ENCODE data around the gene MFSD6.

MFSD6 gene

DNA sequence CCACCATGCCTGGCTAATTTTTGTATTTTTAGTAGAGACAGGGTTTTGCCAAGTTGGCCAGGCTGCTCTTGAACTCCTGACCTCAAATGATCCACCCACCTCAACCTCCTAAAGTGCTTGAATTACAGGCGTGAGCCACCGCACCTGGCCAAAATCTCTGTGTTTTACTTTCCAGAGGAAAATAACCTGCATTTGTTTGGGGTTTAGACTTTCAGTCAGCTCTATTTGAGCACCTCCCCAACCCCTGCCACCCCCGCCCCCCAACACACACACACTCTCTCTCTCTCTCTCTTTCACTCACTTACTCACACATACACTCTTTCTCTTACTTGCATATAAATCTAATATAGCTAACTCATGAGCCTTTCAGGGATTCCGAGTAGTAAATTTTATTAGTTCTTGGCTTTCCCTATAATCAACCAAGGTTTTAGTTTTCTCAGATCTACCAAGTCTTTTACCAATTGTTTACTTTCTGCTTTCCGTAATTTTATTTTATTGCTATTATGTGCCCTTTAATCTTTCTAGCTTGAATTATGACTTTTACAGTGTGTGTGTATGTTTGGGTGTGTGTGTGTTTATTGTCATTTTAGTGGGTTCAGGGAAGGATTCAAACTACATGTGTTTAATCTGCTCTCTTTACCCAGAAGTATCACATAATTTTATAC lies 24.5 kb downstream of the MFSD6 start:
- no peaks in the 10 kb centered on the region for H3K27me3 ChIP-seq (ENCODE audit: control insufficient read depth, insufficient read depth, low read length, poor library complexity, severe bottlenecking)
- H3K4me3 ChIP-seq (ENCODE audit: insufficient read depth, low read depth, low read length), result no peak overlapping the region
- H3K36me3 ChIP-seq (ENCODE audit: control insufficient read depth, insufficient read depth, low read length), result no peaks in the 10 kb centered on the region
- H3K9me3 ChIP-seq (ENCODE audit: control insufficient read depth, low read length), result no peaks in the 10 kb centered on the region
- 87 to 91% methylated on average over 4 of the region's 5 CpGs for WGBS, 2 experiments
- no peak overlapping the region for H3K27ac ChIP-seq (ENCODE audit: insufficient read depth, low read depth, low read length, poor library complexity, severe bottlenecking)
- H3K4me1 ChIP-seq (ENCODE audit: control insufficient read depth, insufficient read depth, low read length), result no peaks in the 10 kb centered on the region

DNA sequence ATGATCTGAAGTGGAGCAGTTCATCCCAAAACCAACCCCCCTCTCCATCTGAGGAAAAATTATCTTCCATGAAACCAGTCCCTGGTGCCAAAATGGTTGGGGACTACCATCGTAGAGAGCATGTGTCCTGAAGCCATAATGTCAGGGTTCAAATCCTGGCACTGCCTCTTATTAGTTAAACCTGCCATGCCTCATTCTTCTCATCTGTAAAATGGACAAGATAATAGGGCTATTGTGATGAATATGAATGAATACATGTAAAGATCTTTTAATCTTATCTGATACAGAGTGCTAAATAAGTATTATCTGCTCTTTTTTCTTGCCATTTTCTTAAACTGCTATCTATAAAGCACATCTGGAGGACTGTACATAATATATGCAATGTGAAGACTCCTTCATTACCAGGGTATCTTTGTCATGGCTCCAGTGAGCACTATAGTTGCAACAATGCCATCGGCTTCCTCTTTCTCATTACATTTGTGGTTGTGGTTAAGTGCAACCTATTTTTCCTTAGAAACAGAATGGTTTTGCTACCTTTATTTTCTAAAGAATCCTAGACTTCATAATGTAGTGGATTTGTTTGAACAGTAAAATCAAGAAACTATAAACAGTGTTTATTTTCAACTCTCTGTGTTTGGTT lies 27.0 kb downstream of the MFSD6 start:
- H3K27me3 ChIP-seq (ENCODE audit: control insufficient read depth, insufficient read depth, low read length, poor library complexity, severe bottlenecking), result no peaks in the 10 kb centered on the region
- no peaks in the 10 kb centered on the region for H3K36me3 ChIP-seq (ENCODE audit: control insufficient read depth, insufficient read depth, low read length)
- no peaks in the 10 kb centered on the region for H3K9me3 ChIP-seq (ENCODE audit: control insufficient read depth, low read length)
- no peak overlapping the region for H3K27ac ChIP-seq (ENCODE audit: insufficient read depth, low read depth, low read length, poor library complexity, severe bottlenecking)
- WGBS, 2 experiments, result 97 to 99% methylated on average over 2 of the region's 2 CpGs
- no peaks in the 10 kb centered on the region for H3K4me1 ChIP-seq (ENCODE audit: control insufficient read depth, insufficient read depth, low read length)
- no peak overlapping the region for H3K4me3 ChIP-seq (ENCODE audit: insufficient read depth, low read depth, low read length)

DNA sequence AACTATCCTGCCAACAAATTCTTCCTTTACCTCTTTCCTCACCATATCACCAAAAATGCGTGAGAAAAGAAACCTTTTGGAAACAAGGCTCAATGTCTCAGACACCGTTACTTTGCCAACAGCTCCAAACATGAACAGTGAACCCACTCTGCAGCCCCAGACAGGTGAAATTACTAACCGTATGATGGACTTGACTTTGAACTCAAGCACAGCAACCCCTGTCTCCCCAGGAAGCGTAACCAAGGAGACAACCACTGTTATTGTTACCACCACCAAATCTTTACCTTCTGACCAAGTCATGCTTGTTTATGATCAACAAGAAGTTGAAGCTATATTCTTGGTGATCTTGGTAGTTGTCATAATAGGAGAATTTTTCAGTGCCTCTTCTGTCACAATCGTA lies 28.4 kb downstream of the MFSD6 start:
- Histone ChIP-seq H3K4me1 (ENCODE audit: control insufficient read depth, insufficient read depth, low read length) (no peaks in the 10 kb centered on the region), H3K4me3 (ENCODE audit: insufficient read depth, low read depth, low read length) (no peak overlapping the region), H3K27ac (ENCODE audit: insufficient read depth, low read depth, low read length, poor library complexity, severe bottlenecking) (no peak overlapping the region), H3K36me3 (ENCODE audit: control insufficient read depth, insufficient read depth, low read length) (no peaks in the 10 kb centered on the region), H3K9me3 (ENCODE audit: control insufficient read depth, low read length) (no peaks in the 10 kb centered on the region), H3K27me3 (ENCODE audit: control insufficient read depth, insufficient read depth, low read length, poor library complexity, severe bottlenecking) (no peaks in the 10 kb centered on the region)
- 96% methylated on average over 5 of the region's 5 CpGs for WGBS, 2 experiments

DNA sequence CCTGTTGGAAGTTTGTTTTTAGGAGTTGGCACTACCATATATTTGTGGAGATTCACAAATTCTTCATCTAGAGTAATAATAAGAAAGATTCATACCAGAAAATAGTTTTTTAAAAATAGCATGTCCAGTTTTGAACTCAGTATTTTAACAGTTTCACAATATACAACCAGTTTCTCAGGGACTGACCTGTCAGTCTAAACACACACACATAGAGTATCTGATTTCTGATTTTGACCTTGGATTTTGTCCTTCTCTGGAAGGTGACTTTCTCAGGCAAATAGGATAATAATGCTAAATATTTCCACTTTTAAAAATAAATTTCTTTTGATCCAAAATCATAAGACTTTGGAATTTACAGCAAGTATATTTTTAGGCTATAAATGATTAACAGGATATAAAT lies 32.0 kb downstream of the MFSD6 start:
- H3K4me3 ChIP-seq (ENCODE audit: insufficient read depth, low read depth, low read length), result no peak overlapping the region
- no peak overlapping the region for H3K27ac ChIP-seq (ENCODE audit: insufficient read depth, low read depth, low read length, poor library complexity, severe bottlenecking)
- no peaks in the 10 kb centered on the region for H3K36me3 ChIP-seq (ENCODE audit: control insufficient read depth, insufficient read depth, low read length)
- H3K9me3 ChIP-seq (ENCODE audit: control insufficient read depth, low read length), result no peaks in the 10 kb centered on the region
- H3K27me3 ChIP-seq (ENCODE audit: control insufficient read depth, insufficient read depth, low read length, poor library complexity, severe bottlenecking), result no peaks in the 10 kb centered on the region
- no peaks in the 10 kb centered on the region for H3K4me1 ChIP-seq (ENCODE audit: control insufficient read depth, insufficient read depth, low read length)

DNA sequence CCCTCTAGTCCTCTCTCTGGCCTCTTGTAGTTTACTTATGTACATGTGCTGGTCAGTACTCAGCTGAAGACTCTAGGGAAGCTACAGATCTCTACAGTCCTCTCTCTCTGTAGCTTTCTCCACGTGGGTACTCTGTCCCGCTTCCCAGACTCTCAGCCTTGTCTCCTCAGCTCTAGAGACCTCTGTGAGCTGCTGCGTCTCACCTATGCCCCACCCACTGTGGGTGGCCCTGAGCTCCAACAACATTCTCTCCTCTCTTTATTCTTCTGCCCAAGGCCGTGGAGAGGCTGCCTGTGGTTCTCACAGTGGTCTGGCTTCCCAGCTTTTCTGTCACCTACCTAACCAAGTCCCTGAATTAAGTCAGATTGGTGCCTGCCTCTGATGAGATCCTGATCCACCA lies 33.4 kb downstream of the MFSD6 start:
- no peaks in the 10 kb centered on the region for H3K27me3 ChIP-seq (ENCODE audit: control insufficient read depth, insufficient read depth, low read length, poor library complexity, severe bottlenecking)
- H3K9me3 ChIP-seq (ENCODE audit: control insufficient read depth, low read length), result no peaks in the 10 kb centered on the region
- no peak overlapping the region for H3K27ac ChIP-seq (ENCODE audit: insufficient read depth, low read depth, low read length, poor library complexity, severe bottlenecking)
- no peaks in the 10 kb centered on the region for H3K36me3 ChIP-seq (ENCODE audit: control insufficient read depth, insufficient read depth, low read length)
- H3K4me1 ChIP-seq (ENCODE audit: control insufficient read depth, insufficient read depth, low read length), result no peaks in the 10 kb centered on the region
- WGBS, 2 experiments, result 70 to 74% methylated on average over 4 of the region's 4 CpGs
- no peak overlapping the region for H3K4me3 ChIP-seq (ENCODE audit: insufficient read depth, low read depth, low read length)

DNA sequence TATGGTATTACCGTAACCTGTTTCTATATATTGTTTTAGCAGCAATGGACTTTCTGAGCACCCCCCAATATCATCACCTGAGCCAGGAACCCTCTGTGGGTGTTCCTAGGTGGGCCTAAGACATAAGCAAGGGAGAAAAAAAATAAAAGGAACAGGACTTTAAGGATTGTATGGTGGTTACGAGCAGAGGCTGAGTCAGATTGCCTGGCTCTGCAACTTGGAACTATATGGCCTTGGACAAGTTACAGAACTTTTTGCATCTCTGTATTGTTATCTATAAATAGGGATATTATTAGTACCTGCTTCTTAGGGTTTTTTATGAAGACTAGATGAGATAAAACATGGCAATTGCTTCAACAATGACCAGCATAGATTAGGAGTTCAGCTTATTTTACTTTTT lies 34.9 kb downstream of the MFSD6 start:
- WGBS, 2 experiments, result 90 to 92% methylated on average over 1 to 2 of the region's 2 CpGs
- Histone ChIP-seq H3K36me3 (ENCODE audit: control insufficient read depth, insufficient read depth, low read length) (no peaks in the 10 kb centered on the region), H3K27me3 (ENCODE audit: control insufficient read depth, insufficient read depth, low read length, poor library complexity, severe bottlenecking) (no peaks in the 10 kb centered on the region), H3K4me1 (ENCODE audit: control insufficient read depth, insufficient read depth, low read length) (no peaks in the 10 kb centered on the region), H3K27ac (ENCODE audit: insufficient read depth, low read depth, low read length, poor library complexity, severe bottlenecking) (no peak overlapping the region), H3K4me3 (ENCODE audit: insufficient read depth, low read depth, low read length) (no peak overlapping the region), H3K9me3 (ENCODE audit: control insufficient read depth, low read length) (no peaks in the 10 kb centered on the region)

DNA sequence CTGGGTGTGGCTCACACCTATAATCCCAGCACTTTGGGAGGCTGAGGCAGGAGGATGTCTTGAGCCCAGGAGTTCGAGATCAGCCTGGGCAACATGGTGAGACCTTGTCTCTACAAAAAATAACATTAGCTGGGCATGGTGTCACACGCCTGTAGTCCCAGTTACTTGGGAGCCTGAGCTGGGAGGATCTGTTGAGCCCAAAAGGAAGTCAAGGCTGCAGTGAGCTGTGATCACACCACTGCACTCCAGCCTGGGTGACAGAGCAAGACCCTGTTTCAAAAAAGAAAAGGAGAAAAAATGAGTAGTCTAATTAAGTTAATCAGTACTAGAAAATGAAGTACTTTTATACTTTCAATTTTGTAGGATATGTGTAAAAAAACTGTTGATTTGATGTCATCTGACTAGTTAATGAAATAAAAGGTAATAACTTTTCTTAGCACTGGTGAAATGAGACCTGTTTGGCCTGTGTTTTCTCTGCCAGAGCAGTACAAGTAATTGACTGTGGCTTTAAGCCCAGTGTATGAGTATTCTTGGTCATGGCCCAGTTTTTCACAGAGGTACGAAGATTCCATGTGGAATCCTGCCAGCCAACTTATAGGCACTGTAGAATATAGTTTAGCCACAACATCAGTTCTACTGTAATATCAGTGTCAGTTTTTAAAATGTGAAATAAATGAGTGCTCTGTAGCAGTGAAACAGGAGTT lies 35.8 kb downstream of the MFSD6 start:
- H3K4me1 ChIP-seq (ENCODE audit: control insufficient read depth, insufficient read depth, low read length), result no peaks in the 10 kb centered on the region
- H3K27me3 ChIP-seq (ENCODE audit: control insufficient read depth, insufficient read depth, low read length, poor library complexity, severe bottlenecking), result no peaks in the 10 kb centered on the region
- WGBS, 2 experiments, result 90% methylated on average over 3 of the region's 3 CpGs
- H3K4me3 ChIP-seq (ENCODE audit: insufficient read depth, low read depth, low read length), result no peak overlapping the region
- no peak overlapping the region for H3K27ac ChIP-seq (ENCODE audit: insufficient read depth, low read depth, low read length, poor library complexity, severe bottlenecking)
- H3K9me3 ChIP-seq (ENCODE audit: control insufficient read depth, low read length), result no peaks in the 10 kb centered on the region
- no peaks in the 10 kb centered on the region for H3K36me3 ChIP-seq (ENCODE audit: control insufficient read depth, insufficient read depth, low read length)

DNA sequence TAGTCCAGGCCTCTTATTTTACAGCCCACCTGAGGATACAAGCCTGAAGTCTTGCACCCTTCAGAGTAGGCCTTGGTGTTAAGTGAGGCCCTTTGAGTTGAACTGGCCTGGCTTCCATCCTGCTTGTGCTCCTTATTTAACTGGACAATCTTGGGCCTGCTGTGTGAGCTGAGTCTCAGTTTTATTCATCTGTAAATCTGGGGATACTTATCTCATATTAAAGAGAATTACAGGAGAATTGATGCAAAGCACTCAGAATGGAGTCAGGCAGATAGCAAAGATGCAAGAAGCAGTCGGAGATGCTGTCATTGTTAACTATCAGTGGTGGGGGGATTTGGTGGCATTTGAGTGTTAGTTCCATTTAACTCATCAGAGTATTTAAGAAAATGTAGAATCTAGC lies 36.8 kb downstream of the MFSD6 start:
- no peaks in the 10 kb centered on the region for H3K36me3 ChIP-seq (ENCODE audit: control insufficient read depth, insufficient read depth, low read length)
- H3K4me1 ChIP-seq (ENCODE audit: control insufficient read depth, insufficient read depth, low read length), result no peaks in the 10 kb centered on the region
- no peaks in the 10 kb centered on the region for H3K9me3 ChIP-seq (ENCODE audit: control insufficient read depth, low read length)
- WGBS, 2 experiments, result 88 to 92% methylated on average over 1 of the region's 1 CpG
- H3K4me3 ChIP-seq (ENCODE audit: insufficient read depth, low read depth, low read length), result no peak overlapping the region
- no peak overlapping the region for H3K27ac ChIP-seq (ENCODE audit: insufficient read depth, low read depth, low read length, poor library complexity, severe bottlenecking)
- no peaks in the 10 kb centered on the region for H3K27me3 ChIP-seq (ENCODE audit: control insufficient read depth, insufficient read depth, low read length, poor library complexity, severe bottlenecking)

DNA sequence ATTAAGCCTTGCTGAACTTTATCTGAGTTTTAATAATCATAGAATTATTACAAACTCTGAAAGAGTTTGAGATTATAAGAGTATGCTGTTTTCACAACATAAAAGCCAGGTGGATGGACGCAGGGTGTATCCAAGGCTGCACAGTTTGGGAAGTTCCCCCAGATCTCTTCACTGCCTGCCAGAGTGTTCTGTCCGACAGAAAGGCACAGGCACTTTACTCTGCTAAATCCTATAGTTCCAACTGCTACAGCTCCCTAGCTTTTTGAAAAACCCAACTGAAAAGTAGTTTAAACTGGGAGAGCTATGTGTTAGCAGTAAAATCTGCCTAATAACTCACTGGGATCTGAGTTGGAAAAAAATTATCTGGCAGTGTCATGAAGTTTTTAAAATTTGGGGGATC lies 38.0 kb downstream of the MFSD6 start:
- 81 to 84% methylated on average over 2 of the region's 2 CpGs for WGBS, 2 experiments
- no peaks in the 10 kb centered on the region for H3K4me1 ChIP-seq (ENCODE audit: control insufficient read depth, insufficient read depth, low read length)
- no peaks in the 10 kb centered on the region for H3K27me3 ChIP-seq (ENCODE audit: control insufficient read depth, insufficient read depth, low read length, poor library complexity, severe bottlenecking)
- no peak overlapping the region for H3K27ac ChIP-seq (ENCODE audit: insufficient read depth, low read depth, low read length, poor library complexity, severe bottlenecking)
- H3K36me3 ChIP-seq (ENCODE audit: control insufficient read depth, insufficient read depth, low read length), result no peaks in the 10 kb centered on the region
- H3K4me3 ChIP-seq (ENCODE audit: insufficient read depth, low read depth, low read length), result no peak overlapping the region
- no peaks in the 10 kb centered on the region for H3K9me3 ChIP-seq (ENCODE audit: control insufficient read depth, low read length)

DNA sequence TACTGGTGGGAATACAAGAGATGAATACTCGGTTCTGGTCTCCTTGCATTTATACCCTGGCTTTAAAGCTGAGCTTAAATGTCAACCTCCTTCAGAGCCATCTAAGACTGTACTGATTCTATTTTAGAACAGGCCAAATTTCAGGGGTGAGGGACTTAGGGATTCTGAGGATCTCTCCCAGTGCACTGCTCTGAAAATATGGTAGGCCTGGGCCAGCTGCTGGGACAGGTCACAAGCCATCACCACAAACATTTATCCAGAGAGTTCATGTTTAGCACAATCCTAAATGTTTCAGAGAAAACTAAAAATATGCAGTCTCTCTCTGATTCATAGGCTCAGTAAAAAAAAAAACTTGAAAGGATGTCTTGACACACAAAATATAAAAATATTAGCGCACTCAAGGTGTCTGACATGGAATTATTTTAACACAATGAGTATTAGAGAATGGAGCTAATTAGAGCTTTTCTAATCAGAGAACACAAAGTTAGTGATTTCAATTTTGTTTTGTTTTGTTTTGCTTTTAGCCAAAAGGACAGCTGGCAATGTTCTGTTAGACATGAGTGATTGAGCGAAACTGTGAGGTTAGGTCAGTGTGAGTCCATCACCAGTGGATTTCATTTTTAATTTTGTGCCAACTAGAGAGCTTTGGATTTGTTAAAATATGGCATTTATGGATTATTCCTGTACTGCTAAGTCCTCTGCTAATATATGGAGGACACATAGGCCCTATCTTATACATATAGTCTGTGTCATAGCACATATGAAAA lies 38.8 kb downstream of the MFSD6 start:
- Histone ChIP-seq H3K27me3 (ENCODE audit: control insufficient read depth, insufficient read depth, low read length, poor library complexity, severe bottlenecking) (no peaks in the 10 kb centered on the region), H3K9me3 (ENCODE audit: control insufficient read depth, low read length) (no peaks in the 10 kb centered on the region), H3K27ac (ENCODE audit: insufficient read depth, low read depth, low read length, poor library complexity, severe bottlenecking) (no peak overlapping the region), H3K4me3 (ENCODE audit: insufficient read depth, low read depth, low read length) (no peak overlapping the region), H3K4me1 (ENCODE audit: control insufficient read depth, insufficient read depth, low read length) (no peaks in the 10 kb centered on the region), H3K36me3 (ENCODE audit: control insufficient read depth, insufficient read depth, low read length) (no peaks in the 10 kb centered on the region)
- WGBS, 2 experiments, result 91 to 95% methylated on average over 2 to 3 of the region's 3 CpGs
